SK-N-MC (cell line): ENCODE results near the gene MORF4L2.
"Not testable (repeated sequence)": the region's sequence is repeated elsewhere in the genome, so short reads cannot be mapped to it uniquely, and the experiment has no call there.

Source experiments
- EZH2 ChIP-seq: fragments of 200-600 bp; sonication (generic); IDR thresholded peaks from one replicate; pipeline ENCODE4 v1.6.1; 2017; ENCODE audit warnings: antibody characterized with exemption
- POLR2AphosphoS5 ChIP-seq: IDR thresholded peaks from 2 replicates; pipeline ENCODE4 v1.6.1; 2012; ENCODE audit warnings: mild to moderate bottlenecking, low read depth, low read length, borderline replicate concordance

GRCh38 chrX:103659460-103659859, 27.0 kb downstream of the MORF4L2 start:
- TF ChIP-seq EZH2, POLR2AphosphoS5: not testable (repeated sequence)
